Muscle of leg (tissue), 16 donors: ENCODE data around the gene MAP3K15. TPM values are rescaled to one million over a fixed set of nuclear protein-coding genes. Genes with fewer than 3 reads are reported as not detected.

ENCODE experiments used
- DNase-seq: peaks from one replicate; pipeline ENCODE4 v3.0.0; 2013
- H3K27ac ChIP-seq: one replicate; pipeline ENCODE4 v1.5.1; 2013; ENCODE audit warnings: mild to moderate bottlenecking, low read length, control low read depth
- H3K27me3 ChIP-seq: one replicate; pipeline ENCODE4 v1.6.1; 2013; ENCODE audit warnings: low read length; ENCODE audit not compliant: control insufficient read depth, insufficient read depth
- H3K36me3 ChIP-seq: one replicate; pipeline ENCODE4 v1.6.1; 2013; ENCODE audit warnings: low read length; ENCODE audit not compliant: control insufficient read depth, insufficient read depth
- H3K4me1 ChIP-seq: one replicate; pipeline ENCODE4 v1.6.1; 2013; ENCODE audit warnings: low read length; ENCODE audit not compliant: control insufficient read depth, insufficient read depth
- H3K4me3 ChIP-seq: one replicate; pipeline ENCODE4 v1.5.1; 2013; ENCODE audit warnings: low read length, control low read depth
- H3K9me3 ChIP-seq: replicated peaks from 2 replicates; pipeline ENCODE4 v1.6.1; 2013; ENCODE audit warnings: low read depth, low read length; ENCODE audit not compliant: control insufficient read depth
- WGBS: methylation state at CpG from one replicate; pipeline ENCODE4 v1.1.5; 2013; ENCODE audit warnings: missing lambda C conversion rate; ENCODE audit not compliant: insufficient coverage; 5-methylcytosine and 5-hydroxymethylcytosine counted together
- long read RNA-seq, 11 donors: transcript quantifications; one replicate each; lab custom pipeline, GENCODE V29; 2026
- polyA plus RNA-seq, 8 donors: library from polyadenylated mRNA; unstranded; fragments of 120-200 nt; gene quantifications; one replicate each; pipeline versions ENCODE4 v1.2.1 to v1.2.3, GENCODE V29; 2013; ENCODE audit warnings: inconsistent platforms in 1 of 8, low replicate concordance in 1 of 8; ENCODE audit not compliant: insufficient read length in 8 of 8, insufficient read depth in 1 of 8
- total RNA-seq: library from RNA; stranded (reverse); fragments of 120-200 nt; gene quantifications from one replicate; pipeline ENCODE4 v1.2.4, GENCODE V29; 2013

MAP3K15 gene, protein sequence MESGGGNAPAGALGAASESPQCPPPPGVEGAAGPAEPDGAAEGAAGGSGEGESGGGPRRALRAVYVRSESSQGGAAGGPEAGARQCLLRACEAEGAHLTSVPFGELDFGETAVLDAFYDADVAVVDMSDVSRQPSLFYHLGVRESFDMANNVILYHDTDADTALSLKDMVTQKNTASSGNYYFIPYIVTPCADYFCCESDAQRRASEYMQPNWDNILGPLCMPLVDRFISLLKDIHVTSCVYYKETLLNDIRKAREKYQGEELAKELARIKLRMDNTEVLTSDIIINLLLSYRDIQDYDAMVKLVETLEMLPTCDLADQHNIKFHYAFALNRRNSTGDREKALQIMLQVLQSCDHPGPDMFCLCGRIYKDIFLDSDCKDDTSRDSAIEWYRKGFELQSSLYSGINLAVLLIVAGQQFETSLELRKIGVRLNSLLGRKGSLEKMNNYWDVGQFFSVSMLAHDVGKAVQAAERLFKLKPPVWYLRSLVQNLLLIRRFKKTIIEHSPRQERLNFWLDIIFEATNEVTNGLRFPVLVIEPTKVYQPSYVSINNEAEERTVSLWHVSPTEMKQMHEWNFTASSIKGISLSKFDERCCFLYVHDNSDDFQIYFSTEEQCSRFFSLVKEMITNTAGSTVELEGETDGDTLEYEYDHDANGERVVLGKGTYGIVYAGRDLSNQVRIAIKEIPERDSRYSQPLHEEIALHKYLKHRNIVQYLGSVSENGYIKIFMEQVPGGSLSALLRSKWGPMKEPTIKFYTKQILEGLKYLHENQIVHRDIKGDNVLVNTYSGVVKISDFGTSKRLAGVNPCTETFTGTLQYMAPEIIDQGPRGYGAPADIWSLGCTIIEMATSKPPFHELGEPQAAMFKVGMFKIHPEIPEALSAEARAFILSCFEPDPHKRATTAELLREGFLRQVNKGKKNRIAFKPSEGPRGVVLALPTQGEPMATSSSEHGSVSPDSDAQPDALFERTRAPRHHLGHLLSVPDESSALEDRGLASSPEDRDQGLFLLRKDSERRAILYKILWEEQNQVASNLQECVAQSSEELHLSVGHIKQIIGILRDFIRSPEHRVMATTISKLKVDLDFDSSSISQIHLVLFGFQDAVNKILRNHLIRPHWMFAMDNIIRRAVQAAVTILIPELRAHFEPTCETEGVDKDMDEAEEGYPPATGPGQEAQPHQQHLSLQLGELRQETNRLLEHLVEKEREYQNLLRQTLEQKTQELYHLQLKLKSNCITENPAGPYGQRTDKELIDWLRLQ (N-terminal part only)
- total RNA-seq (0.13 TPM), polyA plus RNA-seq (under 1 TPM; 0.48 to 0.93 (median 0.74) TPM)
- long read RNA-seq, donor 1, partial matches to known transcripts, result 7 of 7 reads
- long read RNA-seq, donor 1, other reads (novel, unspliced or antisense), result 0 of 7 reads
- long read RNA-seq, donor 2, result 0 reads
- long read RNA-seq, donor 3, result 0 reads
- long read RNA-seq, donor 4, result 0 reads
- long read RNA-seq, donor 5, partial matches to known transcripts, result 414 of 419 reads
- long read RNA-seq, donor 5, other reads (novel, unspliced or antisense), result 5 of 419 reads
- long read RNA-seq, donor 6, partial matches to known transcripts, result 0 of 1 reads
- long read RNA-seq, donor 6, other reads (novel, unspliced or antisense), result 0 of 1 reads
- long read RNA-seq, donor 7, result 0 reads
- long read RNA-seq, donor 8, result 0 reads
- long read RNA-seq, donor 9, result 0 reads
- long read RNA-seq, donor 10, partial matches to known transcripts, result 221 of 276 reads
- long read RNA-seq, donor 10, other reads (novel, unspliced or antisense), result 55 of 276 reads
- long read RNA-seq, donor 11, partial matches to known transcripts, result 0 of 1 reads
- long read RNA-seq, donor 11, other reads (novel, unspliced or antisense), result 0 of 1 reads

- DNase-seq, result peak; percentile 23
- Histone ChIP-seq H3K4me3 (no peak within 1 kb of the TSS), H3K36me3 (no peaks in the 10 kb centered on the region), H3K27me3 (peaks cover 14% of the 10 kb centered on the region), H3K9me3 (peaks cover 4% of the 10 kb centered on the region), H3K27ac (no peak within 1 kb of the TSS), H3K4me1 (no peaks in the 10 kb centered on the region)
- whole genome bisulfite sequencing, result 30% methylated on average over 89 of the region's 100 CpGs
Observed at GRCh38 chrX:19514791-19515614, at the start of gene MAP3K15. TSS of gene MAP3K15 (minus strand) at chrX:19515508. CDS start at chrX:19515261, 247 bp downstream.

- no peak overlapping the region for H3K27ac ChIP-seq
- no peaks in the 10 kb centered on the region for H3K9me3 ChIP-seq
- no peak for DNase-seq
- WGBS, result no CpG with 5 or more reads among the region's 1 CpG
- peaks cover 13% of the 10 kb centered on the region for H3K27me3 ChIP-seq
- H3K36me3 ChIP-seq, result no peaks in the 10 kb centered on the region
- H3K4me3 ChIP-seq, result no peak overlapping the region
- H3K4me1 ChIP-seq, result peaks cover 3% of the 10 kb centered on the region
Observed at GRCh38 chrX:19564606-19565005, 49.3 kb upstream of the MAP3K15 start.

DNA sequence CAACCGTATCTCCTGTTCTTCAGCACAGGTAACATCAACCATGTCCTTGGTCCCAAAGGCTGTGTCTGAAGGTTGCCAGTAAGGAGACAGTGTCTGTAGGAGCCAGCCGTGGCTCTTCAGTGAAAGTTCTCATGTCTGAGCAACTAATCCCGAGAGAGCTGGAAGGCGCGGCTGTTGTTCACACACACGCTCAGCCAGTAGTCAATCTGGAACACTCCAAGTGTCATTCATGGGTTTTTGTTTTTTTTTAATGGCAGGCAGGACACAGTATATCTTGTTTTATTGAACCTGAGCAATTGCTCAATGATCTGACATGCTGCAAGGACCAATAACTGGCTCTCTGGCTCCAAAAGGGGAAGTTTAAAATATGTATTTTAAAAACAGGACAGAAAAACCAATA is 48.4 kb upstream of the MAP3K15 start:
- peaks cover 8% of the 10 kb centered on the region for H3K27me3 ChIP-seq
- no peaks in the 10 kb centered on the region for H3K36me3 ChIP-seq
- H3K9me3 ChIP-seq, result no peaks in the 10 kb centered on the region
- peaks cover 3% of the 10 kb centered on the region for H3K4me1 ChIP-seq
- 76% methylated on average over 6 of the region's 6 CpGs for WGBS
- no peak overlapping the region for H3K4me3 ChIP-seq
- no peak for DNase-seq
- H3K27ac ChIP-seq, result no peak overlapping the region

DNA sequence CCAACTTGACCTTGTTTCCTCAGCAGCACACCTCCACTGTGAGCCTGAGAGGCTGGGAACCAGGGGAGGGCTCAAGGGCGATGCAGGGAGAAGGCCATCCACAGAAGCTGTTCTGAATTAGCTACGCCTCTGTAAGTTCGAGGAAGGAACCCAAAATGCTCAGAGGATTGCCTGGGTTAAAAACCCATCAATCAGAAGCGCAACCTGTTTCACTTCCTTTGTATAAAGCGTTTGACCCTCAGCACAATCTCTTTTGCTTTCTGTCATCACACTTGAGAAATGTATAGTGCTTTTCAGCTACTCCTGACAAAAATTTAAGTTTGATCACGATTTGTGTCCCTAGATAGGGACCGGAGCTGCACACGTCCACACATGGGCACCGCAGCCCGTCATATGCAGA is 48.0 kb upstream of the MAP3K15 start:
- H3K27ac ChIP-seq, result no peak overlapping the region
- peaks cover 3% of the 10 kb centered on the region for H3K4me1 ChIP-seq
- H3K9me3 ChIP-seq, result no peaks in the 10 kb centered on the region
- H3K4me3 ChIP-seq, result no peak overlapping the region
- no peaks in the 10 kb centered on the region for H3K36me3 ChIP-seq
- peaks cover 8% of the 10 kb centered on the region for H3K27me3 ChIP-seq
- DNase-seq, result no peak
- WGBS, result 80% methylated on average over 9 of the region's 10 CpGs

- Histone ChIP-seq H3K27ac (no peak overlapping the region), H3K4me3 (no peak overlapping the region), H3K36me3 (no peaks in the 10 kb centered on the region), H3K4me1 (peaks cover 3% of the 10 kb centered on the region), H3K27me3 (peaks cover 6% of the 10 kb centered on the region), H3K9me3 (no peaks in the 10 kb centered on the region)
- DNase-seq, result no peak
- WGBS, result no CpG with 5 or more reads among the region's 1 CpG
Observed at GRCh38 chrX:19560611-19561010, 45.3 kb upstream of the MAP3K15 start.

DNA sequence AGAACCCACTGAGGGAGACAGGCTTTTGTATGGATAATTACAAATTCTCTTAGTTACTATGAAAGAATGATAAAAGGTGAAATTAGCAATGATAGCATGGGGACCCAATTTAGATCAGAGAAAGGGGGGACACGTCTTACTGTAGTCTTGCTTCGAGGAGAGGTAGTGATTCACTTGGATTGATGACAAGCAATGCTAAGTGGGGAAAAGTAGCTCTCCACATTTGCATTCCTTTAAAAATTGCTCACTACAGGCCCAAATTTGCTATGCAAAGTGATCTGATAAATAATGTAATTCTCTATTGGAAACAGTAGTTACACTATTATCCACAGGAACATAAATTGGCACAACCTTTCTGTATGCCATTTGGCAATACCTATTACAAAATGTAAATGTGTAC is 42.5 kb upstream of the MAP3K15 start:
- 80% methylated on average over 1 of the region's 2 CpGs for WGBS
- Histone ChIP-seq H3K9me3 (no peaks in the 10 kb centered on the region), H3K36me3 (no peaks in the 10 kb centered on the region), H3K27me3 (peaks cover 8% of the 10 kb centered on the region), H3K4me3 (no peak overlapping the region), H3K4me1 (peaks cover 4% of the 10 kb centered on the region), H3K27ac (no peak overlapping the region)
- no peak for DNase-seq

- H3K4me3 ChIP-seq, result no peak overlapping the region
- 80% methylated on average over 1 of the region's 4 CpGs for WGBS
- H3K4me1 ChIP-seq, result peaks cover 4% of the 10 kb centered on the region
- no peak overlapping the region for H3K27ac ChIP-seq
- no peaks in the 10 kb centered on the region for H3K9me3 ChIP-seq
- DNase-seq, result no peak
- no peaks in the 10 kb centered on the region for H3K36me3 ChIP-seq
- peaks cover 10% of the 10 kb centered on the region for H3K27me3 ChIP-seq
Observed at GRCh38 chrX:19556202-19556601, 40.9 kb upstream of the MAP3K15 start.

GRCh38 chrX:19555683-19556082 is 40.4 kb upstream of the MAP3K15 start:
- H3K27me3 ChIP-seq, result peaks cover 12% of the 10 kb centered on the region
- no peaks in the 10 kb centered on the region for H3K36me3 ChIP-seq
- WGBS, result 66% methylated on average over 4 of the region's 5 CpGs
- H3K4me1 ChIP-seq, result peaks cover 4% of the 10 kb centered on the region
- no peak overlapping the region for H3K4me3 ChIP-seq
- H3K9me3 ChIP-seq, result no peaks in the 10 kb centered on the region
- peak overlapping the region; percentile 32 for H3K27ac ChIP-seq
- DNase-seq, result no peak
